ENCODE measurements around the gene CD40.

The CD40 gene

DNA sequence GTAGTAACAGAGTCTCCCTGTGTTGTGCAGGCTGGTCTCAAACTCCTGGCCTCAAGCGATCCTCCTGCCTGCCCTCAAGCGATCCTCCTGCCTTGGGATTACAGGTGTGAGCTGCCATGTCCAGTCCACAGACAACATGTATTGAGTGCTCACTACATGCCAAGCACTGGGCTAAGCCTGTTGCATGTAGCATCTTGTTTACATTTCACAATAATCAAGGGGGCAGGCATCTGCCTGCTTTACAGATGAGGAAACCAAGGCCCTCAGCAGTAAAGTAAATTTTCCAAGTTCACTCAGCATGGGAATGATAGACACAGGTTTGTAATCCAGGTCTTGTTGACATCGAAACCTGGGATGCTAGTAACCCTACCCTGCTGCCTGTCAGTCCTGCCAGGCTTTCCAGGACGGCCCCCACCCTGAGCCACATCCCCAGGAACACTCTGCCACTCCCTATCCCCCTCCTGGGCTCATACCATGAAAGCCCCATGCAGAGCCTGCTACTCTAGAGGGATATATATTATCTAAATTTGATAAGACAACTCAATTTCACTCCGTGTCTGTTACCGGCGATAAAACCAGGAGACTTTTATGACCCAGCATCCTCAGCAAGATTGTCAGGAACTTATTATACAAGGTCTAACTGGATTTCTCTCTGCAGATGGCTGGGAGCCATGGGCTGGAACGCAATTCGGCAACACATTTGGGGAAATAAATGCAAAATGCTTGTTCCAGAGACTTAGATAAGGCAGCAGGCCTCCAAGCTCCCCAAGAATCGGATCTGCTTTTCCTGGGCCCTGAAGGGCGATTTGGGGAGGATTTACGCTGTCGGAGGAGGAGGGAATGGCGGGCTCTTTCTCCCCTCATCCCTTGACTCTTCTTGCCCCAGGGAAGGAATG is 30.4 kb downstream of the CD40 start:
- H3K4me1 ChIP-seq (ENCODE audit: control insufficient read depth, low read depth, low read length) = no peaks in the 10 kb centered on the region
- no peak overlapping the region for H2BK15ac ChIP-seq (replicated peaks; ENCODE audit: low read depth)
- H2AK5ac ChIP-seq (ENCODE audit: low read length) = no peak overlapping the region
- peak; percentile 17 for DNase-seq
- H3K4me2 ChIP-seq (ENCODE audit: low read length) = no peak overlapping the region
- no peaks in the 10 kb centered on the region for H3K36me3 ChIP-seq (ENCODE audit: control insufficient read depth, insufficient read depth, low read length)
- no peak overlapping the region for H3K9ac ChIP-seq (ENCODE audit: low read length)
- no peak overlapping the region for H3K18ac ChIP-seq (ENCODE audit: low read length)
- no peak overlapping the region for H2BK5ac ChIP-seq (ENCODE audit: low read length)
- no peak overlapping the region for H4K8ac ChIP-seq (ENCODE audit: low read depth, low read length)
- H3K79me1 ChIP-seq (ENCODE audit: low read length) = no peaks in the 10 kb centered on the region
- no peaks in the 10 kb centered on the region for H3K27me3 ChIP-seq (ENCODE audit: insufficient read depth, low read length, poor library complexity)
- H3K79me2 ChIP-seq (ENCODE audit: control insufficient read depth, insufficient read depth, low read length) = no peaks in the 10 kb centered on the region
- H2BK120ac ChIP-seq (ENCODE audit: low read depth, low read length) = no peak overlapping the region
- WGBS (ENCODE audit: extremely low coverage, insufficient coverage, low lambda C conversion rate) = no CpG with 5 or more reads among the region's 14 CpGs
- H3K23ac ChIP-seq (ENCODE audit: low read length) = no peak overlapping the region
- H3K56ac ChIP-seq (ENCODE audit: low read length) = no peak overlapping the region
- H4K5ac ChIP-seq (ENCODE audit: low read length) = no peak overlapping the region
- H3K27ac ChIP-seq (ENCODE audit: low read depth, low read length) = no peak overlapping the region
- H3K4ac ChIP-seq (ENCODE audit: low read depth, low read length) = no peak overlapping the region
- no peak overlapping the region for H3K4me3 ChIP-seq (ENCODE audit: low read length)

GRCh38 chr20:46150943-46151342 is 32.8 kb downstream of the CD40 start:
- no peaks in the 10 kb centered on the region for H3K4me1 ChIP-seq (ENCODE audit: control insufficient read depth, low read depth, low read length)
- H2AK5ac ChIP-seq (ENCODE audit: low read length) = no peak overlapping the region
- no peak for DNase-seq
- no peak overlapping the region for H4K5ac ChIP-seq (ENCODE audit: low read length)
- no peak overlapping the region for H4K8ac ChIP-seq (ENCODE audit: low read depth, low read length)
- no CpG with 5 or more reads among the region's 5 CpGs for WGBS (ENCODE audit: extremely low coverage, insufficient coverage, low lambda C conversion rate)
- no peak overlapping the region for H3K23ac ChIP-seq (ENCODE audit: low read length)
- no peak overlapping the region for H3K4ac ChIP-seq (ENCODE audit: low read depth, low read length)
- no peak overlapping the region for H3K9ac ChIP-seq (ENCODE audit: low read length)
- no peaks in the 10 kb centered on the region for H3K79me1 ChIP-seq (ENCODE audit: low read length)
- no peak overlapping the region for H3K18ac ChIP-seq (ENCODE audit: low read length)
- no peak overlapping the region for H2BK15ac ChIP-seq (replicated peaks; ENCODE audit: low read depth)
- no peak overlapping the region for H3K56ac ChIP-seq (ENCODE audit: low read length)
- H3K79me2 ChIP-seq (ENCODE audit: control insufficient read depth, insufficient read depth, low read length) = no peaks in the 10 kb centered on the region
- no peaks in the 10 kb centered on the region for H3K36me3 ChIP-seq (ENCODE audit: control insufficient read depth, insufficient read depth, low read length)
- H3K27me3 ChIP-seq (ENCODE audit: insufficient read depth, low read length, poor library complexity) = no peaks in the 10 kb centered on the region
- H3K27ac ChIP-seq (ENCODE audit: low read depth, low read length) = no peak overlapping the region
- H2BK120ac ChIP-seq (ENCODE audit: low read depth, low read length) = no peak overlapping the region
- H2BK5ac ChIP-seq (ENCODE audit: low read length) = no peak overlapping the region
- no peak overlapping the region for H3K4me3 ChIP-seq (ENCODE audit: low read length)
- no peak overlapping the region for H3K4me2 ChIP-seq (ENCODE audit: low read length)

DNA sequence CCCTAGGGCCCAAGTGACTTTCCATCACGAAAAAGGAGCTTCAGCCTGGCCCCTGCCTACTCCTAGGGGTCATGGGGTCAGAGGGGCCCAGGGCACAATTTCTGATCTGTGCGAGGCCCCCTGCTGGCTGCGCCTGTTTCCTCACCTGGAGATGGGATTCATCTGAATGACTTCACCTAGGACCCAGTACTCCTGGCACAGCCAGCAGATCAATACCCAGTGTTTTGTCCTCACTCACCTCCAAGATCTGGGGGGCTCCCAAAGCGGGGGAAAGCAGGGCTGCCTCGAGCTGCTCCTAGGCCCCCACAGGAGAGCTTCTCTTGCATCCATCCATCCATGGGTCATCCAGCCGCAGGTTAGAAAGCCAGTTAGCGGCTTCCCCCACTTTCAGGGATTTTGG is 33.8 kb downstream of the CD40 start:
- no peak overlapping the region for H3K18ac ChIP-seq (ENCODE audit: low read length)
- H3K79me1 ChIP-seq (ENCODE audit: low read length) = no peaks in the 10 kb centered on the region
- no peak overlapping the region for H3K4ac ChIP-seq (ENCODE audit: low read depth, low read length)
- no peak overlapping the region for H2AK5ac ChIP-seq (ENCODE audit: low read length)
- no peaks in the 10 kb centered on the region for H3K27me3 ChIP-seq (ENCODE audit: insufficient read depth, low read length, poor library complexity)
- H3K56ac ChIP-seq (ENCODE audit: low read length) = no peak overlapping the region
- no peak overlapping the region for H3K23ac ChIP-seq (ENCODE audit: low read length)
- H3K36me3 ChIP-seq (ENCODE audit: control insufficient read depth, insufficient read depth, low read length) = no peaks in the 10 kb centered on the region
- H3K27ac ChIP-seq (ENCODE audit: low read depth, low read length) = no peak overlapping the region
- no peaks in the 10 kb centered on the region for H3K4me1 ChIP-seq (ENCODE audit: control insufficient read depth, low read depth, low read length)
- no peak overlapping the region for H2BK120ac ChIP-seq (ENCODE audit: low read depth, low read length)
- no peak overlapping the region for H2BK15ac ChIP-seq (replicated peaks; ENCODE audit: low read depth)
- H3K9ac ChIP-seq (ENCODE audit: low read length) = no peak overlapping the region
- H3K79me2 ChIP-seq (ENCODE audit: control insufficient read depth, insufficient read depth, low read length) = no peaks in the 10 kb centered on the region
- H2BK5ac ChIP-seq (ENCODE audit: low read length) = no peak overlapping the region
- no peak overlapping the region for H4K8ac ChIP-seq (ENCODE audit: low read depth, low read length)
- WGBS (ENCODE audit: extremely low coverage, insufficient coverage, low lambda C conversion rate) = no CpG with 5 or more reads among the region's 7 CpGs
- H3K4me3 ChIP-seq (ENCODE audit: low read length) = no peak overlapping the region
- DNase-seq = peak; percentile 52
- no peak overlapping the region for H4K5ac ChIP-seq (ENCODE audit: low read length)
- H3K4me2 ChIP-seq (ENCODE audit: low read length) = no peak overlapping the region

- no peak overlapping the region for H4K8ac ChIP-seq (ENCODE audit: low read depth, low read length)
- no peak overlapping the region for H2AK5ac ChIP-seq (ENCODE audit: low read length)
- no peak overlapping the region for H3K18ac ChIP-seq (ENCODE audit: low read length)
- no peak overlapping the region for H3K9ac ChIP-seq (ENCODE audit: low read length)
- H3K79me2 ChIP-seq (ENCODE audit: control insufficient read depth, insufficient read depth, low read length) = no peaks in the 10 kb centered on the region
- H3K36me3 ChIP-seq (ENCODE audit: control insufficient read depth, insufficient read depth, low read length) = no peaks in the 10 kb centered on the region
- no peak for DNase-seq
- H2BK15ac ChIP-seq (replicated peaks; ENCODE audit: low read depth) = no peak overlapping the region
- no peaks in the 10 kb centered on the region for H3K79me1 ChIP-seq (ENCODE audit: low read length)
- H3K56ac ChIP-seq (ENCODE audit: low read length) = no peak overlapping the region
- no peak overlapping the region for H2BK120ac ChIP-seq (ENCODE audit: low read depth, low read length)
- no CpG with 5 or more reads among the region's 33 CpGs for WGBS (ENCODE audit: extremely low coverage, insufficient coverage, low lambda C conversion rate)
- no peak overlapping the region for H3K4me2 ChIP-seq (ENCODE audit: low read length)
- H2BK5ac ChIP-seq (ENCODE audit: low read length) = no peak overlapping the region
- no peak overlapping the region for H3K27ac ChIP-seq (ENCODE audit: low read depth, low read length)
- no peak overlapping the region for H3K4me3 ChIP-seq (ENCODE audit: low read length)
- no peaks in the 10 kb centered on the region for H3K4me1 ChIP-seq (ENCODE audit: control insufficient read depth, low read depth, low read length)
- no peak overlapping the region for H3K4ac ChIP-seq (ENCODE audit: low read depth, low read length)
- no peaks in the 10 kb centered on the region for H3K27me3 ChIP-seq (ENCODE audit: insufficient read depth, low read length, poor library complexity)
- no peak overlapping the region for H3K23ac ChIP-seq (ENCODE audit: low read length)
- no peak overlapping the region for H4K5ac ChIP-seq (ENCODE audit: low read length)
Measured at GRCh38 chr20:46152824-46153586, 34.9 kb downstream of the CD40 start.

GRCh38 chr20:46154305-46154704 is 36.2 kb downstream of the CD40 start:
- WGBS (ENCODE audit: extremely low coverage, insufficient coverage, low lambda C conversion rate) = no CpG with 5 or more reads among the region's 5 CpGs
- Histone ChIP-seq H3K4ac (ENCODE audit: low read depth, low read length) (no peak overlapping the region), H3K18ac (ENCODE audit: low read length) (no peak overlapping the region), H3K4me2 (ENCODE audit: low read length) (no peak overlapping the region), H2BK120ac (ENCODE audit: low read depth, low read length) (no peak overlapping the region), H2AK5ac (ENCODE audit: low read length) (no peak overlapping the region), H3K56ac (ENCODE audit: low read length) (no peak overlapping the region), H3K79me1 (ENCODE audit: low read length) (no peaks in the 10 kb centered on the region), H3K27ac (ENCODE audit: low read depth, low read length) (no peak overlapping the region), H3K79me2 (ENCODE audit: control insufficient read depth, insufficient read depth, low read length) (no peaks in the 10 kb centered on the region), H2BK15ac (replicated peaks; ENCODE audit: low read depth) (no peak overlapping the region), H3K27me3 (ENCODE audit: insufficient read depth, low read length, poor library complexity) (no peaks in the 10 kb centered on the region), H3K9ac (ENCODE audit: low read length) (no peak overlapping the region), H3K4me1 (ENCODE audit: control insufficient read depth, low read depth, low read length) (no peaks in the 10 kb centered on the region), H3K36me3 (ENCODE audit: control insufficient read depth, insufficient read depth, low read length) (no peaks in the 10 kb centered on the region), H3K4me3 (ENCODE audit: low read length) (no peak overlapping the region), H2BK5ac (ENCODE audit: low read length) (no peak overlapping the region), H3K23ac (ENCODE audit: low read length) (no peak overlapping the region), H4K5ac (ENCODE audit: low read length) (no peak overlapping the region), H4K8ac (ENCODE audit: low read depth, low read length) (no peak overlapping the region)
- no peak for DNase-seq

Data from mesendoderm (in vitro differentiated cells).